ENCODE results near the gene DHCR7. TPM values are rescaled to one million over a fixed set of nuclear protein-coding genes. Genes with fewer than 3 reads are reported as not detected.

Gene DHCR7
- total RNA-seq, 1 donor from 2014 or later, result 98.2 TPM

GRCh38 chr11:71429701-71430100, 18.5 kb downstream of the DHCR7 start:
- H3K27me3 Mint-ChIP-seq (ENCODE audit: low read depth), result no peaks in the 10 kb centered on the region
- peaks cover 2% of the 10 kb centered on the region for H3K4me1 Mint-ChIP-seq
- no peak for DNase-seq (ENCODE audit: low spot score in 2 of 2, unreplicated experiment in 2 of 2)
- peaks cover 6% of the 10 kb centered on the region for H3K36me3 Mint-ChIP-seq
- H3K27ac Mint-ChIP-seq, result no peak overlapping the region
- no peak overlapping the region for H3K4me3 Mint-ChIP-seq
- H3K9me3 Mint-ChIP-seq, result peaks cover 16% of the 10 kb centered on the region
- no peak for TF ChIP-seq CTCF (IDR thresholded peaks at IDR 0.05; ENCODE audit: unreplicated experiment)

GRCh38 chr11:71428861-71429435, 19.2 kb downstream of the DHCR7 start:
- Mint-ChIP-seq H3K27ac (no peak overlapping the region), H3K36me3 (no peaks in the 10 kb centered on the region), H3K4me1 (peaks cover 2% of the 10 kb centered on the region), H3K4me3 (no peak overlapping the region), H3K9me3 (peaks cover 16% of the 10 kb centered on the region), H3K27me3 (ENCODE audit: low read depth) (peaks cover under 1% of the 10 kb centered on the region)
- TF ChIP-seq CTCF (IDR thresholded peaks at IDR 0.05; ENCODE audit: unreplicated experiment), result no peak
- no peak for DNase-seq (ENCODE audit: low spot score in 2 of 2, unreplicated experiment in 2 of 2)

GRCh38 chr11:71426413-71426812, 21.8 kb downstream of the DHCR7 start:
- DNase-seq (ENCODE audit: low spot score in 2 of 2, unreplicated experiment in 2 of 2), result no peak
- H3K9me3 Mint-ChIP-seq, result peaks cover 16% of the 10 kb centered on the region

DNA sequence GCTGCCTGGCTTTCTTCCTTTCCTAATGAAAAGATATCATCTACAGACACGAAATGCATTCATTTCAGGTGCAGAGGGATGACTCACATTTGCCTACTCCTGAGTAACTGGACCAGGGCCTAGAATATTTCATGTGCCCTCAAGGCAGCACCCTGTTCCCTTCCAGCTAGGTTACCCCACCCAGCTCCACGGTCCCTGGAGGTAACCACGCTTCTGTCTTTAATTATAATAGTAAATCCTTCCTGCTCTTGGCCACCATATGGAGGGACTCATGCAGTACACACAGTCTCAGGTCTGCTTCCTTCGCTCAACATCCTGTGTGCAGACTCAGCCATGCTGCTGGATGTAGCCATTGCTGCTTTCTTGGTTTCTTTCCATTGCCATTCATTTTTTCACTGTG, 22.3 kb downstream of the DHCR7 start:
- H3K27ac Mint-ChIP-seq, result no peak overlapping the region
- DNase-seq (ENCODE audit: low spot score in 2 of 2, unreplicated experiment in 2 of 2), result no peak
- H3K27me3 Mint-ChIP-seq (ENCODE audit: low read depth), result peaks cover 5% of the 10 kb centered on the region
- H3K4me3 Mint-ChIP-seq, result no peak overlapping the region
- H3K9me3 Mint-ChIP-seq, result peaks cover 16% of the 10 kb centered on the region
- TF ChIP-seq CTCF (IDR thresholded peaks at IDR 0.05; ENCODE audit: unreplicated experiment), result no peak
- no peaks in the 10 kb centered on the region for H3K4me1 Mint-ChIP-seq
- H3K36me3 Mint-ChIP-seq, result no peaks in the 10 kb centered on the region

More at GRCh38 chr11:71426413-71426812, 21.8 kb downstream of the DHCR7 start:
- Mint-ChIP-seq H3K27ac (no peak overlapping the region), H3K27me3 (ENCODE audit: low read depth) (peaks cover 5% of the 10 kb centered on the region), H3K36me3 (no peaks in the 10 kb centered on the region), H3K4me3 (no peak overlapping the region), H3K4me1 (no peaks in the 10 kb centered on the region)
- TF ChIP-seq CTCF (IDR thresholded peaks at IDR 0.05; ENCODE audit: unreplicated experiment), result no peak

DNA sequence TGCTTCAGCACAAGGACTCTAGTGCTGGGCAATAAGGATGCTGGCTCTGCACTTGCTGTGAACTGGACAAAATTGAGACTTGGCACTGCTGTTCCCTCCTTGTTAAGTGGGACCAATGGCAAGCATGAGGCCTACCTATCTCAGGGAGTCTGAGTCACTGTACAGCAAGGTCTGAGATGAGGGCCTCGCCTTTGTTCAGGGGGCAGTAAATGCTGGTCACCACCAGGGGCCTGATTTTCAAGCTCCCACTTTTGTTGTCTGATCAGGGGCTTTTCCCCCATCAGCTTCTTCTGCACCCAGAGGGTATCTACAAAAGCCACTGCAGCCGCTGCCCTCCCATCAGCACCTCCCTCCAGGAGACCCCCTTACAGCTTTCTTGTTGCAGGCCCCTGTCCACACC, 22.8 kb downstream of the DHCR7 start:
- no peak overlapping the region for H3K27ac Mint-ChIP-seq
- no peaks in the 10 kb centered on the region for H3K36me3 Mint-ChIP-seq
- H3K4me3 Mint-ChIP-seq, result no peak overlapping the region
- no peaks in the 10 kb centered on the region for H3K4me1 Mint-ChIP-seq
- DNase-seq (ENCODE audit: low spot score in 2 of 2, unreplicated experiment in 2 of 2), result no peak
- TF ChIP-seq CTCF (IDR thresholded peaks at IDR 0.05; ENCODE audit: unreplicated experiment), result no peak
- H3K27me3 Mint-ChIP-seq (ENCODE audit: low read depth), result peaks cover 5% of the 10 kb centered on the region
- H3K9me3 Mint-ChIP-seq, result peaks cover 16% of the 10 kb centered on the region

Data from mesothelial cell of epicardium (in vitro differentiated cells).